NCI-H510A (cell line): Measurements from ENCODE around the gene TMEM115.
"Not testable (repeated sequence)": the region's sequence is repeated elsewhere in the genome, so short reads cannot be mapped to it uniquely, and the experiment has no call there.

Experiments
- DNase-seq: peaks from one replicate; lab custom pipeline; 2025; lab: John Stamatoyannopoulos, UW

TMEM115 gene

DNA sequence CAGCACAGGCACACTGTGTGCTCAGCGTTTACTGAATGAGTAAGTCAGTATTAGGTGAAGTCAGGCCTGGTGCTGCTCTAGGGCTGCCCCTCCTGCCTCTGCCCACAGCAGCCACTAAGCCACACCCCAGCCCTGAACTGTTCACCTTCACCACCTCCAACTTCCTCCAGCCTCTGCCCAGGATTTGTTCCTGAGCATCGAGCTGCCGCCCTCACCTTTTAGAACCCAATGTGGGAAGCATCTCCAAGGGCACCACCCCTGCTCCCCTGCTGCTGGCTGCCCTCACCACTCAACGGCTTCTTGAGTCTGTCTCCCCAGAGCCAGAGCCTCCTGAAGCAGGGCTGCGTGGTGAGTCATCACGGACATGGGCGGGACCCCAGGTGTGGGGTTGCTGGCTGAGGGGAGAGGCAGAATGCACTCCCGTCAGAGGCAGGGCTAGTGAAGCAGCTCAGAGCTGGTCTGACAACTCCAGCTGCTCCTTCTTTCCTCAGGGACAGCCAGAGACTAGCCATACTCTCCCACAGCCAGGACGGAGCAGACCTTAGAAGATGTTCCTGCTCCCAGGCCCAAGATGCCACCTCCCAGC is 42.6 kb downstream of the TMEM115 start:
- peak; percentile 40 for DNase-seq

DNA sequence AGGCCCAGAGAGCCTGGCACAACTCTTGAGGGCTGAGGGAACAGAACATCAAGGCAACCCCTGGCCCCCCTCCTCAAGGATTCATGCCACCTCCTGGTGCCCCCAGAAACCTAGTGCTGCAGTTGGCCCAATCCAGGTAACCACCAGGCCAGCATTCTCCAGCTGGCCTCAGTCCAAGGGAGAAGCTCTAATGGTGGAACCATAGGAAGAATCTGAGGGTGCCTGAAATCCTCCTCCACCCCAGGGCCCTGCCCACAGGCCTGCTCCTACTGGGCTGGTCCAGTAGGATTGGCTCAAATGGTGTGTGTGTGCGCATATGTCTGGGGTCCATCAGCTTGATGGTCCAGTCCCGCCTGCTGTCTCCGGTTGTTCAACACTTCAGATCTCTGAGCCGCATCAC is 44.5 kb downstream of the TMEM115 start:
- no peak for DNase-seq

DNA sequence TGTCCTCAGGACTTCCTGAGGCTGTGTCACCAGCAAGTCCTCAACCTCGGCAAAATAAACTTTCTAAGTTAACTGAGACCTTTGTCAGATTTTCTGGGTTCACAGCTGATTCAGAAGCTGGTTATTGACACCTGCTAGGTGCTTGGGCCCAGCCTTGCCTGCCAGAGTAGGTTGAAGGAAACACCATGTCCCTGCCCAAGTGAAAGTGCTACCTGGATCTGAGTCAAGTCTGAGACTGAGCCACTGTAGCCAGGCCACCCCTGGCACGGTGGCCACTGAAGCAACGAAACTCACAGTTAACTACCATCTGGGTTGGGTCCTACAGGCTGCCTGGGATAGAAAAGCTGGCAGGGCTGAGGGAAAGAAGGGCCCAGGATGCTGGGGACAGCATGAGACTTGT is 45.0 kb downstream of the TMEM115 start:
- DNase-seq = no peak

DNA sequence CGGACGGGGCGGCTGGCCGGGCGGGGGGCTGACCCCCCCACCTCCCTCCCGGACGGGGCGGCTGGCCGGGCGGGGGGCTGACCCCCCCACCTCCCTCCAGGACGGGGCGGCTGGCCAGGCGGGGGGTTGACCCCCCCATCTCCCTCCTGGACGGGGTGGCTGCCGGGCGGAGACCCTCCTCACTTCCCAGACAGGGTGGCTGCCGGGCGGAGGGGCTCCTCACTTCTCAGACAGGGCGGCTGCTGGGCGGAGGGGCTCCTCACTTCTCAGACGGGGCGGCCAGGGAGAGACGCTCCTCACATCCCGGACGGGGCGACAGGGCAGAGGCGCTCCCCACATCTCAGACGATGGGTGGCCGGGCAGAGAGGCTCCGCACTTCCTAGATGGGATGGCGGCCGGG is 47.3 kb downstream of the TMEM115 start:
- not testable (repeated sequence) for DNase-seq
